ENCODE measurements around the gene TEX9.
"Not testable (repeated sequence)": the region's sequence is repeated elsewhere in the genome, so short reads cannot be mapped to it uniquely, and the experiment has no call there.

TEX9 gene

GRCh38 chr15:56366211-56366610, 985 bp downstream of the TEX9 start:
- no peak for DNase-seq (ENCODE audit: low read depth)

- DNase-seq (ENCODE audit: low read depth), result no peak
Measured at GRCh38 chr15:56367156-56367555, 1.9 kb downstream of the TEX9 start.

GRCh38 chr15:56369234-56369633, 4.0 kb downstream of the TEX9 start:
- no peak for DNase-seq (ENCODE audit: low read depth)

GRCh38 chr15:56371495-56372147, 6.4 kb downstream of the TEX9 start:
- DNase-seq (ENCODE audit: low read depth), result no peak

GRCh38 chr15:56374693-56375092, 9.5 kb downstream of the TEX9 start:
- not testable (repeated sequence) for DNase-seq (ENCODE audit: low read depth)

- not testable (repeated sequence) for DNase-seq (ENCODE audit: low read depth)
Measured at GRCh38 chr15:56377822-56378221, 12.6 kb downstream of the TEX9 start.

GRCh38 chr15:56383010-56383409, 17.8 kb downstream of the TEX9 start:
- DNase-seq (ENCODE audit: low read depth), result no peak

GRCh38 chr15:56385908-56386307, 20.7 kb downstream of the TEX9 start:
- no peak for DNase-seq (ENCODE audit: low read depth)

GRCh38 chr15:56390739-56391267, 25.6 kb downstream of the TEX9 start:
- DNase-seq (ENCODE audit: low read depth), result no peak

GRCh38 chr15:56393277-56393676, 28.1 kb downstream of the TEX9 start:
- DNase-seq (ENCODE audit: low read depth), result no peak

- no peak for DNase-seq (ENCODE audit: low read depth)
Measured at GRCh38 chr15:56394909-56395308, 29.7 kb downstream of the TEX9 start.

GRCh38 chr15:56397325-56397724, 32.1 kb downstream of the TEX9 start:
- DNase-seq (ENCODE audit: low read depth), result not testable (repeated sequence)

GRCh38 chr15:56399209-56399608, 34.0 kb downstream of the TEX9 start:
- not testable (repeated sequence) for DNase-seq (ENCODE audit: low read depth)

- no peak for DNase-seq (ENCODE audit: low read depth)
Measured at GRCh38 chr15:56410721-56411120, 45.5 kb downstream of the TEX9 start.

GRCh38 chr15:56411122-56411749, 46.0 kb downstream of the TEX9 start:
- DNase-seq (ENCODE audit: low read depth), result no peak

GRCh38 chr15:56413114-56413733, 48.0 kb downstream of the TEX9 start:
- DNase-seq (ENCODE audit: low read depth), result not testable (repeated sequence)

- no peak for DNase-seq (ENCODE audit: low read depth)
Measured at GRCh38 chr15:56425276-56425675, 60.0 kb downstream of the TEX9 start.

GRCh38 chr15:56425976-56426375, 60.8 kb downstream of the TEX9 start:
- no peak for DNase-seq (ENCODE audit: low read depth)

- DNase-seq (ENCODE audit: low read depth), result no peak
Measured at GRCh38 chr15:56428821-56429458, 63.7 kb downstream of the TEX9 start.

- no peak for DNase-seq (ENCODE audit: low read depth)
Measured at GRCh38 chr15:56432304-56432703, 67.1 kb downstream of the TEX9 start.

GRCh38 chr15:56440214-56440770, 75.1 kb downstream of the TEX9 start:
- no peak for DNase-seq (ENCODE audit: low read depth)

GRCh38 chr15:56442354-56442753, 77.1 kb downstream of the TEX9 start:
- DNase-seq (ENCODE audit: low read depth), result no peak
